HG03354 (cell line): Measurements from ENCODE around the gene DUSP2.

Source experiments
- ATAC-seq: cut with Tn5 transposase; IDR thresholded peaks from one replicate; pipeline ENCODE4 v1.9.1; 2021; ENCODE audit warnings: mild to moderate bottlenecking; ENCODE audit not compliant: unreplicated experiment, poor library complexity, severe bottlenecking

DUSP2 gene

GRCh38 chr2:96116879-96117533 lies 28.2 kb downstream of the DUSP2 start:
- peak; percentile 66 for ATAC-seq

GRCh38 chr2:96116424-96116878 lies 28.8 kb downstream of the DUSP2 start, which contains the start of gene ADRA2B:
Gene ADRA2B, minus strand, starts transcription at chr2:96116571. Its CDS starts 422 bp downstream, at chr2:96116149.
- ATAC-seq: peak; percentile 50

- peak; percentile 5 for ATAC-seq
These were observed 29.4 kb downstream of the DUSP2 start for GRCh38 chr2:96115631-96116423.

- ATAC-seq: no peak
These were observed 30.2 kb downstream of the DUSP2 start for GRCh38 chr2:96114903-96115581.

GRCh38 chr2:96114546-96114902 lies 30.7 kb downstream of the DUSP2 start:
- ATAC-seq: no peak

GRCh38 chr2:96113951-96114350 lies 31.3 kb downstream of the DUSP2 start:
- ATAC-seq: no peak

GRCh38 chr2:96113367-96113677 lies 31.9 kb downstream of the DUSP2 start:
- ATAC-seq: no peak

- no peak for ATAC-seq
These were observed 32.5 kb downstream of the DUSP2 start for GRCh38 chr2:96112501-96113366.

- no peak for ATAC-seq
These were observed 33.3 kb downstream of the DUSP2 start for GRCh38 chr2:96111823-96112500.

GRCh38 chr2:96111257-96111640 lies 34.0 kb downstream of the DUSP2 start:
- ATAC-seq: no peak

- ATAC-seq: no peak
These were observed 34.5 kb downstream of the DUSP2 start for GRCh38 chr2:96110621-96111256.

- ATAC-seq: no peak
These were observed 35.2 kb downstream of the DUSP2 start for GRCh38 chr2:96109931-96110511.

- no peak for ATAC-seq
These were observed 35.9 kb downstream of the DUSP2 start for GRCh38 chr2:96109361-96109680.

- ATAC-seq: no peak
These were observed 36.5 kb downstream of the DUSP2 start for GRCh38 chr2:96108541-96109360.

- no peak for ATAC-seq
These were observed 37.1 kb downstream of the DUSP2 start for GRCh38 chr2:96108151-96108540.

- no peak for ATAC-seq
These were observed 37.6 kb downstream of the DUSP2 start for GRCh38 chr2:96107708-96108065.

- no peak for ATAC-seq
These were observed 38.1 kb downstream of the DUSP2 start for GRCh38 chr2:96106991-96107707.
